ENCODE results near the gene POGLUT3. TPM values are rescaled to one million over a fixed set of nuclear protein-coding genes. Genes with fewer than 3 reads are reported as not detected.

POGLUT3 gene
- total RNA-seq, 1 experiment from 2014 or later, result 40.1 TPM

GRCh38 chr11:108508653-108509593 lies 10.7 kb upstream of the POGLUT3 start:
- DNase-seq (ENCODE audit: low spot score), result no peak
- in situ Hi-C loops (cut with HindIII; ENCODE audit: low sequenced_read_pairs), result no loop called here

DNA sequence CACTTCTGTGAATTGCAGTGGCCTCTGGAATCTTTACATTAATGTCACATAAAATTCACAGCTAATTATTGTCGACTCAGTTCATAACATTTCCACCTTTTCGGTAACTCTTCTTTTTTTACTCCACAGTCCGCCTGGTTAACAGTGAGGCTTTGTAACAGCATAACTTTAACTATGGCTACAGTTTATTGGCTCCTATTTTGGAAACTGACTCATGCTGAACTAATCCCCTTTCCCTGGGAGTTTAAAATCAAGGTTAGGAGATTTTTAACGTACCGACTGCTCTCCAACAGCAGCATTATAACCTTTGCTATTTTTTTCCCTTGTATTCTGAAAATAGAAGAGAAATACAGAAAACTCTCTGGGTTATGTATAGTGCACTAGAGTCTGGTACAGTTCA lies 3.2 kb upstream of the POGLUT3 start:
- no peak for DNase-seq (ENCODE audit: low spot score)
- in situ Hi-C loops (cut with HindIII; ENCODE audit: low sequenced_read_pairs), result no loop called here

DNA sequence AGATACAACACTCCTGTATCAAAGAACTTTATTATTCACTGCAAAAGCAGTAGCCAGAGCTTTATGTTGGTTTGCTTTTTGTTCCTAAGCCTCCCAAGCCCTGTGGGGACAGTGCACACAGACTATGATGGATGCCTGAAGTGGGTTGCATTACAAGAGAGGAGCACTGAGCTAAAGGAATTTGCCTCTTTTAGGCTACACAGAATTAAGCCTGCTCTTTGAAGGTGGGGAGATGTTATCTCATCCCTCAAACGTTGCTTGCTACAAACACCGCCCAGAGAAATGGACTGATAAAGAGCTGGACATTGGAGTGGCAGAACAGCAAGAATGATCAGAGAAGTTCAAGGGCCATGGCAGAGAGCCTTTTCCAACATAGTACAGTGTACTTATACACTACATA lies 2.5 kb upstream of the POGLUT3 start:
- in situ Hi-C loops (cut with HindIII; ENCODE audit: low sequenced_read_pairs), result no loop called here
- no peak for DNase-seq (ENCODE audit: low spot score)

- DNase-seq (ENCODE audit: low spot score), result no peak
- in situ Hi-C loops (cut with HindIII; ENCODE audit: low sequenced_read_pairs), result no loop called here
Measured at GRCh38 chr11:108500169-108500568, 2.0 kb upstream of the POGLUT3 start.

- DNase-seq (ENCODE audit: low spot score), result no peak
- in situ Hi-C loops (cut with HindIII; ENCODE audit: low sequenced_read_pairs), result no loop called here
Measured at GRCh38 chr11:108498816-108499408, 728 bp upstream of the POGLUT3 start.

DNA sequence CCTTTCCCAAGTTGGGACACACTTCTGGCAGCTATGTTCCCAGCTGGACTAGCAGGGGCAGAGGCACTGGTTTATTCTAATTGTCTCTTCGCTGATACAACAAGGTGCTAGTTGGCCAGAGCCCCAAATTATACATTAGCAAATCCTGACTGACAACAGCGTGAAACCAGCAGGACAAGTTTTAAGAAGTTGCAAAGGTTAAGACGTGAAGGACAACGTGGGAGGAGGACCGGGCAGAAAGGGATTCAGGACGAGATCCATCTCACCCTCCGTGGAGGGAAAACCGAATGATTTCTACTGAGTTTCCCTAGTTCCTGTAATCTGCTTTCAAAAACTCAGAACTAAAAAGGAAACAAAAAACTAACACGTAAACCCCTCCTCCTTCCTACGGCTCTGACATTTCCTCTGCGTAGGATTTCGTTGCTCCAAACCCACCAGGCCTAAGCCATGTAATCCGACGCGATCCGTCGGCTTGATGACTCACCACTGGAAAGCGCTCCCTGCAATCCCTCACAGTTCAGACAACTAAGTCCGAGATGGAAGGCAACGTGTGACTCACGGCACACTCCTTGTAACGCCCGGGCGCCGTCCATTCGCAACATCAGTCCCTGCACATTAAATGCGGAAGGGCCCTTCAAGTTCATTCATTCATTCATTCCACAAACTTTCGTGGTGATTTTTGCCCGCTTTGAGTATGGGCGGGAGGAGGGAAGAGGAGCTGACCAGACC lies 703 bp downstream of the POGLUT3 start:
- DNase-seq (ENCODE audit: low spot score), result peak; percentile 83
- in situ Hi-C loops (cut with HindIII; ENCODE audit: low sequenced_read_pairs), result no loop called here

DNA sequence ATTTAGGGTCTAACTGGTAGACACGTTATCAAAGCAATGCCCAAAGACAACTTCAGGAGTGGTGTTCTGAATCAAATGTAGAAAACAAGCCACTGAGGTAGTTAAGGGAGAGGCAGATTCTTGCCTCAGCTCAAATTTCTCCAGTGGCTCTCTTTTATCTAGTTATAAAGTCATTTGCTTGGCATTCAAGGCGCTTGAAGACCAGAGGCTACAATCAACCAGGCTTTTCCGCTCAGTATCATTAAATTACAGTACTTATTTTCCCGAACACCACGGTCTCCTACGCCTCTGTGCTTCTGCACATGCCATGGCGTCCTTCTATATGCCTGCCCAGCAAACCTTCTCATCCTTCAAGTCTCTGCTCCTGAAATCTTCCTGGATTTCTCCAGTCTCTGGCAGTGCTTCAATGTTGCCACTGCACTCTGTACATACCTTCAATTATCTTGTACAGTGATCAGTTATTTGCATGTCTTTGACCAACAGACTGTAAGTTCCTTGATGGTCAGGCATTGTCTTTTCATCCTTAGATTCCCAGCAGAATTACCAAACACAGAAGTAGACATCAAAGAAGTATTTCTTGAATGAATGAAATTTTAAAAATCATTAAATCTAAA lies 1.4 kb downstream of the POGLUT3 start:
- in situ Hi-C loops (cut with HindIII; ENCODE audit: low sequenced_read_pairs), result no loop called here
- peak; percentile 26 for DNase-seq (ENCODE audit: low spot score)

DNA sequence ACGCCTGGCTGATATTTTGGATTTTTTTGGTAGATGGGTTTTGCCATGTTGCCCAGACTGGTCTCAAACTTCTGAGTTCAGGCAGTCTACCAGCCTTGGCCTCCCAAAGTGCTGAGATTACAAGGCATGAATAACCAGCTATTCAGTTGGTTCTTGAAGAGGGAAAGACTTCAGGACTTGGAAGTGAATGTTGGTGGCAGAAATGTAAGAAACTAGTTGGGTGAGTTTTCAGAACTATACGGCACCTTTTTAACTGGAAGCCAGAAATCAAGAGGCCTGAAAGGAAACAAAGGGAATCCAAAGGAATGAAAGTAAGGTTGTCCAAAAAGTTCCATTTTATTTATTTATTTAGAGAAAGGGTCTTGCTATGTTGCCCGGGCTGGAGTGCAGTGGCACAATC lies 2.9 kb downstream of the POGLUT3 start:
- no peak for DNase-seq (ENCODE audit: low spot score)
- in situ Hi-C loops (cut with HindIII; ENCODE audit: low sequenced_read_pairs), result no loop called here

DNA sequence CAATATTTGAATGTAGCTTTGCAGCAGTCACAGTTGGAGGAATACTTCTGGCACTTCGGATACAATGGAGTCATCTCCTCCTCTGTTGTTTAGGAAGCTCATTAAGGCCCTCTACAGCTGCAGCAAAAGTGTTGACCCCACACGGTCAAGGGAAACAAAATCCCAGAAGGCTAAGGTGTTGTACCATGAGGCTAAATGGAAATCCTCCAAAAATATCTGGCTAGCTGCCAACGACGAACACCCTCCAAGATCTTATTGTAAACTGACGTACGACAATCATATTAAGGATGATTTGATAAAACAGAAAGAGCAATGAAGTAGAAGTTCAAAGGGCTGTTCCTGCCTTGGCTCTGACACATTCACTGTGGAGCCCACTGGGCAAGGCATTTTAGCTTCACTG lies 4.0 kb downstream of the POGLUT3 start:
- in situ Hi-C loops (cut with HindIII; ENCODE audit: low sequenced_read_pairs), result no loop called here

GRCh38 chr11:108491936-108492335 lies 6.2 kb downstream of the POGLUT3 start:
- no peak for DNase-seq (ENCODE audit: low spot score)
- in situ Hi-C loops (cut with HindIII; ENCODE audit: low sequenced_read_pairs), result no loop called here

More for the DNA sequence above, 4.0 kb downstream of the POGLUT3 start:
- no peak for DNase-seq (ENCODE audit: low spot score)

- in situ Hi-C loops (cut with HindIII; ENCODE audit: low sequenced_read_pairs), result no loop called here
- DNase-seq (ENCODE audit: low spot score), result no peak
Measured at GRCh38 chr11:108486828-108487227, 11.4 kb downstream of the POGLUT3 start.

GRCh38 chr11:108486331-108486730 lies 11.9 kb downstream of the POGLUT3 start:
- DNase-seq (ENCODE audit: low spot score), result no peak
- in situ Hi-C loops (cut with HindIII; ENCODE audit: low sequenced_read_pairs), result no loop called here

GRCh38 chr11:108483163-108483562 lies 15.0 kb downstream of the POGLUT3 start:
- in situ Hi-C loops (cut with HindIII; ENCODE audit: low sequenced_read_pairs), result no loop called here

DNA sequence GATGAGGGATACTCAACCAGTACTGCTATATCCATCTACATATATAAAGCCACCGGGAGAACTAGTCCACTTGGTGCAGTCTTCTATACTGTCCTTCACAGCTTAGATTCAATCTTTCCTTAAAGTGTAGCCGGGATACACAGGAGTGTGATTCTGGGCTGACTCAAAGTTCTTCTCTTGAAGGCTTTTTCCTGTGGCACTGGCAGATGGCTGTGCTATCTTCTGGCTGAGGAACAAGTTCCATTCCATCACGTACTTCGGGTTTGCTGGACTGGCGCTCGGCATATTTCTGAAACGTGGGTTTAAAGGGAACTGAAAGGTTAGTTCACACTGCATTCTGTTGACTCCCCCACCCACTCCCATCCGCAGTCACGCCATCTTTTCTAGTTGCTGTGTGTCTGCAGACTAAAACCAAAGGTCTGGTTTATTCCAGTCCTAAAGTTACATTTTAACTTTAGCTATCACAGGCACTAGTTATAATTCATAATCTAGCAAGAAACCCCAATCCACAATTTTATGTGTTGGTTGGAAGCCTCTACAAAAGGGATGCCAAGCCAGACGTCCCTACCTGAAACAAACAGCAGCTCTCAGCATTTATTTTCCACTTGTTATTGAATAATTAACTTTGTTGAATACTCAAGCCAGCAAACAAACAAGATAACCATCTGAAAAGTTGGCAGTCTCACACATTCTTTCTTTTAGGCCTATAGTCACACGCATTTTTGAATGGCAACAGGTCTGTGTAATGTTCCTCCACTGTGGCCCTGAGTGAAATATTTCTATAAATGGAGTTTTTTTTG lies 23.3 kb downstream of the POGLUT3 start:
- DNase-seq (ENCODE audit: low spot score), result peak; percentile 44
- in situ Hi-C loops (cut with HindIII; ENCODE audit: low sequenced_read_pairs), result no loop called here

More at GRCh38 chr11:108483163-108483562, 15.0 kb downstream of the POGLUT3 start:
- no peak for DNase-seq (ENCODE audit: low spot score)

- in situ Hi-C loops (cut with HindIII; ENCODE audit: low sequenced_read_pairs), result no loop called here
- no peak for DNase-seq (ENCODE audit: low spot score)
Measured at GRCh38 chr11:108472681-108473080, 25.5 kb downstream of the POGLUT3 start.

DNA sequence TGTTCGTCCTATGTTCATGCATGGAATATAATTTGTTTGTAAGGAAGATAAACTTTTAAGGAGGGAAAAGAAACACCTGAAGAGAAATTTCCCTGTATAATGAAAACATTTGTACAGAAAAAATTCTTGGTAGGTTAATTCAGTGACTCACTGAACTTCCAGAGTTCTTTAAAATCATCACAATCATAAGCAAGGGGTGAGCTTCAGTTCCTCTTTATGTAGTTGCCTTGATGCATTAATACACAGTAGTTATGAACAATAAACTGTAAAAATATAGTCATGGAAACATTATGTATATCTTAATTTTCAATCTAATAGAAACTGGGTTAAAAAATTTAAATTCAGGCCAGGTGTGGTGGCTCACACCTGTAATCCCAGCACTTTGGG lies 29.7 kb downstream of the POGLUT3 start:
- in situ Hi-C loops (cut with HindIII; ENCODE audit: low sequenced_read_pairs), result no loop called here
- no peak for DNase-seq (ENCODE audit: low spot score)

- DNase-seq (ENCODE audit: low spot score), result peak; percentile 99
- in situ Hi-C loops (cut with HindIII; ENCODE audit: low sequenced_read_pairs), result no loop called here
Measured at GRCh38 chr11:108467091-108467823, 30.9 kb downstream of the POGLUT3 start, which contains the start of gene C11orf65. TSS of gene C11orf65 (minus strand) at chr11:108467529. CDS start at chr11:108461559, 5,970 bp downstream.

DNA sequence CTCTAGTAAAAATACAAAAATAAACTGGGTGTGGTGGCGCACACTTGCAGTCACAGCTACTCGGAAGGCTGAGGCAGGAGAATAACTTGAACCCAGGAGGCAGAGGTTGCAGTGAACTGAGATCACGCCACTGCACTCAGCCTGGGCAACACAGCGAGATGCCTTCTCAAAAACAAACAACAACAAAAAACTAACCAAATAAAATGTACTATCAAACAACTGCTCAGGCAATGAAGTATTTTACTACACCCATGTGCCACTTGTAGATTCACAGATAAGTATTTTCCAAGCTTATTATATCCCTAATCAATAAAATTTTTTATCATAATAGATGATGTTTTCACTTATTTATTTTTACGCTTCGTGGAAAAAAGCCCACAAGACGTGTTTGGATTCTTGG lies 31.8 kb downstream of the POGLUT3 start:
- in situ Hi-C loops (cut with HindIII; ENCODE audit: low sequenced_read_pairs), result no loop called here
- no peak for DNase-seq (ENCODE audit: low spot score)

All from G401 (cell line).